Pancreas (tissue), 10 donors: ENCODE measurements around the gene FGFR3. TPM values are rescaled to one million over a fixed set of nuclear protein-coding genes. Genes with fewer than 3 reads are reported as not detected.

Source experiments
- ATAC-seq, 4 donors: fragments of 200-7000 bp; cut with Tn5 transposase; one replicate each; pipeline versions ENCODE4 v1.8.0 to v1.9.1; 2020; ENCODE audit warnings: mild to moderate bottlenecking in 4 of 4, moderate library complexity in 4 of 4
- DNase-seq, 6 donors: peaks; one replicate each; pipeline ENCODE4 v3.0.0-alpha.2; 2020
- FAIRE-seq: peaks from 2 replicates; lab custom pipeline; 2012; peaks lifted over from hg19 to GRCh38; lab: Jason Lieb, UNC
- H3K27ac ChIP-seq, 4 donors: fragments of 200-600 bp; sonication (generic); 1 replicate in 3 of 4; 2 replicates in 1 of 4; pipeline versions ENCODE4 v1.5.0 to v1.8.0; 2020
- H3K27me3 ChIP-seq, 4 donors: fragments of 200-600 bp; one replicate each; pipeline ENCODE4 v1.8.0; 2021
- H3K36me3 ChIP-seq, 3 donors: fragments of 200-600 bp; sonication (generic) in 1 of 3; one replicate each; pipeline versions ENCODE4 v1.5.0 to v1.8.0; 2020 to 2021
- H3K4me1 ChIP-seq, 3 donors: fragments of 200-600 bp; one replicate each; pipeline ENCODE4 v1.8.0; 2021
- H3K4me3 ChIP-seq, 4 donors: fragments of 200-600 bp; sonication (generic) in 2 of 4; one replicate each; pipeline versions ENCODE4 v1.5.0 to v1.8.0; 2020 to 2021
- H3K9me3 ChIP-seq, 4 donors: fragments of 200-600 bp; one replicate each; pipeline ENCODE4 v1.8.0; 2021
- CTCF ChIP-seq, 4 donors: fragments of 200-600 bp; sonication (generic) in 3 of 4; IDR thresholded peaks; one replicate each; pipeline versions ENCODE4 v1.5.0 to v1.8.0; 2021; ENCODE audit warnings: antibody characterized with exemption in 4 of 4
- WGBS, 2 donors: extraction: QIAGEN DNeasy Blood & Tissue Kit; methylation state at CpG; one replicate each; pipeline ENCODE4 v1.1.7; 2013; 5-methylcytosine and 5-hydroxymethylcytosine counted together
- intact Hi-C, 3 donors: fragments of 100-400 bp; cut with DNase I; formaldehyde crosslinking; loops; one replicate each; pipeline versions ENCODE4 v1.11.1 to v1.14.2; 2022
- polyA plus RNA-seq, 2 donors: library from polyadenylated mRNA; stranded (reverse); fragments of 200-250 nt; gene quantifications; one replicate each; pipeline ENCODE4 v1.2.3, GENCODE V29; 2013
- total RNA-seq, 6 donors: library from RNA; stranded (reverse); fragmentation: NEBNext Ultra II Directional in 4 of 6; extraction: Animal tissue kit (Norgen Biotek cat#: 25700) in 4 of 6; gene quantifications; one replicate each; pipeline versions ENCODE4 v1.2.1 to v1.2.4, GENCODE V29; 2021 to 2023
- donor health status: healthy with polysubstance abuse.
- donor health status: DM: no; HTN: no; CAD: no; lungs with moderate emphysema.
- donor health status: DM: no; HTN: no; CAD: no.
- donor health status: control.
- donor health status: control.
- donor health status: Bipolar disorder and iron deficiency.
- donor health status: DM: yes; HTN: yes; CAD: no.
- donor health status: DM: no; HTN: no; CAD: no.
- donor health status: DM: no; HTN: no; CAD: no.
- donor health status: DM: yes; HTN: yes; CAD: no.

Gene FGFR3
- total and polyA plus RNA-seq, 8 donors: 40.4 to 300 (median 64.8) TPM

DNA sequence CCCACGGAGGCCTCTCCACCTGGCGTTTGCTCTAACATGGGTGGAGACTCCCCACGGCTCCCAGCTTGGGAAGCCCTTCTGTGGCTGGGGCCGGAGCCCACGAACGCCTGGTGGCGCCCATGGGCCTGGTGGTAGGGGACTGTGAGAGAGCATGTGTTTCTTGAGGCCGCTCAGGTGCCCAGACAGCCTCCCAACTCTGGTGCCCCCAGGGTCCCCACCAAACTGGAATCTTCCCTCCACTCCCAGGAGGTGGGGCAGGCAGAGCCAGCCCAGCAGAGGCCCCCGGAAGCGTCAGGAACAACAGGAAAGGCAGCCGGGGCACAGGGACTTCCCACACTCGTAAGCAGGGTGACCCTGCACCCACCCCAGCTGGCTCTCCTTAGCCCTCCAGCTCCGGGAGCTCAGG lies 33.3 kb upstream of the FGFR3 start:
- Histone ChIP-seq H3K27ac (no peak overlapping the region), H3K9me3 (no peaks in the 10 kb centered on the region), H3K27me3 (no peaks in the 10 kb centered on the region), H3K4me3 (no peak overlapping the region), H3K36me3 (no peaks in the 10 kb centered on the region), H3K4me1 (no peaks in the 10 kb centered on the region)
- WGBS, 2 donors: 79 to 85% methylated on average over 13 of the region's 13 CpGs
- ATAC-seq: peak in 1 of 4 donors; percentile 4
- no peak for FAIRE-seq
- no peak for TF ChIP-seq CTCF (IDR thresholded peaks at IDR 0.05)
- intact Hi-C loops: loop anchor here in 1 of 3 donors (5.0 kb wide), 1 partner anchor 42 kb away; no protein-coding TSS in a partner anchor
- no peak for DNase-seq

DNA sequence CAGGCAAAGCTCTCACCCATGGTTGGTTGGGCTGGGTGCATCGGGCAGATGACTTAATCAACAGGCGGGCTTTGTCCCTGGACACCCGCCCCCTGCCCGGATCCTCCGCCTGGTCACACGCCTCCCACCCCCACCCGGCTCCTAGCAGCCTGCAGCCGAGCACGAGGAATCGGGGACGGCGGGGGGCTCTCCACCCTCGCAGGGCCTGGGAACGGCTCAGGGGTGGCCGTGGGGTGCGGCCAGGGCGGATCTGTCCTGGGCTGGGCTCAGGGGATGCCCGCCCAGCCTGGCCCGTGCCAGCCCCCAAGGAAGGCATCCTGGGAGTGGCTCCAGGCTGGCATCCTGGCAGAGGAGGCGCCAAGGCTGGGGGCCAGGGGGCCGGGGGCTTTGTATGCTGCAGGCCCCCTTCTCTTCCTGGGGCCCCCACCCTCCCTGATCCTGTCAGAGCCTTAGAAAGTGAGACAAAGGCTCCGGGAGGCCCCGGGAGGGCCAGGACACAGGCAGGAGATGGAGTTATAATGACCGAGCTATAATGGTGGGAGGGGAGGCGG lies 32.5 kb upstream of the FGFR3 start:
- no peak for DNase-seq
- no peak for TF ChIP-seq CTCF (IDR thresholded peaks at IDR 0.05)
- Histone ChIP-seq H3K9me3 (no peaks in the 10 kb centered on the region), H3K27ac (no peak overlapping the region), H3K4me3 (no peak overlapping the region), H3K27me3 (no peaks in the 10 kb centered on the region), H3K36me3 (no peaks in the 10 kb centered on the region), H3K4me1 (no peaks in the 10 kb centered on the region)
- FAIRE-seq: no peak
- WGBS, 2 donors: 51 to 55% methylated on average over 25 of the region's 25 CpGs
- intact Hi-C loops: loop anchor here in 1 of 3 donors (5.0 kb wide), 1 partner anchor 42 kb away; no protein-coding TSS in a partner anchor
- ATAC-seq: no peak

GRCh38 chr4:1761130-1761689 lies 31.9 kb upstream of the FGFR3 start:
- FAIRE-seq (no peak), DNase-seq (no peak), ATAC-seq (no peak)
- H3K9me3 ChIP-seq: no peaks in the 10 kb centered on the region
- 53 to 57% methylated on average over 26 to 31 of the region's 32 CpGs for WGBS, 2 donors
- H3K4me1 ChIP-seq: peaks cover 0 to 2% (median 0%) of the 10 kb centered on the region in 3 donors
- H3K27me3 ChIP-seq: no peaks in the 10 kb centered on the region
- no peaks in the 10 kb centered on the region for H3K36me3 ChIP-seq
- intact Hi-C loops: loop anchor here in 1 of 3 donors (5.0 kb wide), 1 partner anchor 41 kb away; no protein-coding TSS in a partner anchor
- no peak for TF ChIP-seq CTCF (IDR thresholded peaks at IDR 0.05)
- no peak overlapping the region for H3K27ac ChIP-seq
- H3K4me3 ChIP-seq: no peak overlapping the region

DNA sequence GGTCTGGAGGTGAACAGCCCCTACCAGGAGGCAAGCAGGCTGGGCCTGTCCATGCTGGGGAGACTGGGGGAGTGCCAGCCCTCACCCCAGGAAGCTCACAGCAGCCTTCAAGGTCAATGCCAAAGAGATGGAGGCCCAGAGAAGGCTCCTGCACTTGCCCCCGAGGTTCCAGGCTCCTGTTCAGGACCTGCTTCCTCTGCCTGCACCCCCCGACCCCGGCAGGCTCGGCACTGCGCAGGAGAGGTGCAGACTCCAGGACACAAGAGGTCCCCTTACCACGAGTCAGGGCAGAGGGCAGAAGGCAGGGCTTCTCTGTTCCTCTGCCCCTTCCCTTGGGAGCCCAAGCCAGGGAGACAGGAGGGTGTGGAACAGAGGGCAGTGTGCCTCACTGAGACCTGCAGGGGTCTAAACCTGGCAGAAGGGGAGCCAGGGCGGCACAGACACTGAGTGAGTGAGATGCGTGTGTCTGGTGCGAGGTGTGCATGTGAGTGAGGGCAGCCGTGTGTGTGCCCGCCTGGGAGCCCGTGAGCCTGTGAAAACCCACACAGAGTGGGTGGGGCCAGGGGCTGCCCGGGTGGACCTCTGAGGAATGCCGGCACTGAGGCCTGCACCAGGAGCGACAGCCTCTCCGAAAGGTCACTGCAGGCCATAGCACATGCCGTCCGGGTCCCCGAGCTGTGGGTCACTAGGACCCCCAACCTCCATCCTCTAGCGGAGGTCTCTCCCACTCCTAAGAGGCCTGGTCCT lies 30.7 kb upstream of the FGFR3 start:
- DNase-seq (no peak), FAIRE-seq (no peak), ATAC-seq (no peak)
- Histone ChIP-seq H3K27me3 (no peaks in the 10 kb centered on the region), H3K4me3 (no peak overlapping the region), H3K9me3 (no peaks in the 10 kb centered on the region), H3K36me3 (no peaks in the 10 kb centered on the region), H3K27ac (no peak overlapping the region), H3K4me1 (peaks cover 0 to 2% (median 0%) of the 10 kb centered on the region in 3 donors)
- intact Hi-C loops: loop anchor here in 1 of 3 donors (5.0 kb wide), 1 partner anchor 40 kb away; no protein-coding TSS in a partner anchor
- TF ChIP-seq CTCF (IDR thresholded peaks at IDR 0.05): no peak
- WGBS, 2 donors: 70 to 79% methylated on average over 20 of the region's 20 CpGs
